Lower leg skin (tissue), 4 donors: ENCODE results near the gene ARMH3. TPM values are rescaled to one million over a fixed set of nuclear protein-coding genes. Genes with fewer than 3 reads are reported as not detected.
A peak's percentile ranks its signal among the peaks of the same experiment; 100 is the strongest.

ENCODE experiments used
- DNase-seq, 2 donors: peaks; one replicate each; pipeline ENCODE4 v3.0.0-alpha.2; 2019; ENCODE audit warnings: low spot score in 2 of 2
- H3K4me3 ChIP-seq: fragments of 200-600 bp; sonication (generic); 2 replicates; pipeline ENCODE4 v1.5.1; 2017; ENCODE audit warnings: mild to moderate bottlenecking, low read depth; ENCODE audit not compliant: poor library complexity, severe bottlenecking
- CTCF ChIP-seq, 3 donors: fragments of 450-650 bp; IDR thresholded peaks; one replicate each; pipeline ENCODE4 v1.5.1; 2016; ENCODE audit warnings: antibody characterized with exemption in 3 of 3, mild to moderate bottlenecking in 3 of 3, moderate library complexity in 2 of 3
- POLR2A ChIP-seq, 2 donors: fragments of 450-650 bp; IDR thresholded peaks; one replicate each; pipeline ENCODE4 v1.6.1; 2016 to 2017; ENCODE audit warnings: antibody characterized with exemption in 2 of 2, mild to moderate bottlenecking in 1 of 2, moderate library complexity in 1 of 2
- WGBS, 2 donors: methylation state at CpG; one replicate each; pipeline ENCODE4 v1.1.5; 2018; 5-methylcytosine and 5-hydroxymethylcytosine counted together
- intact Hi-C: fragments of 100-400 bp; cut with DNase I; formaldehyde crosslinking; loops from one replicate; pipeline ENCODE4 v1.15.0; 2023; ENCODE audit warnings: low total_unique reads
- total RNA-seq, 4 donors: library from RNA; depleted of rRNA; stranded (reverse); fragments of >200 nt; gene quantifications; one replicate each; pipeline ENCODE4 v1.1.0, GENCODE V29; 2016

Gene ARMH3
- total RNA-seq, 4 donors from 2014 or later, result 15.2 to 57.4 (median 16.9) TPM

GRCh38 chr10:101859530-101859929, 196.4 kb downstream of the ARMH3 start:
- TF ChIP-seq CTCF (IDR thresholded peaks at IDR 0.05), result no peak
- TF ChIP-seq POLR2A (IDR thresholded peaks at IDR 0.05), result no peak
- H3K4me3 ChIP-seq, result no peak overlapping the region
- WGBS, 2 donors, result 96 to 99% methylated on average over 2 of the region's 2 CpGs
- intact Hi-C loops, result no loop called here
- DNase-seq, result no peak

GRCh38 chr10:101858723-101859500, 197.1 kb downstream of the ARMH3 start:
- TF ChIP-seq CTCF (IDR thresholded peaks at IDR 0.05) (no peak), POLR2A (IDR thresholded peaks at IDR 0.05) (no peak)

GRCh38 chr10:101857802-101858476, 198.0 kb downstream of the ARMH3 start:
- no peak for TF ChIP-seq CTCF (IDR thresholded peaks at IDR 0.05)
- no peak for TF ChIP-seq POLR2A (IDR thresholded peaks at IDR 0.05)
- 95 to 100% methylated on average over 1 of the region's 1 CpG for WGBS, 2 donors
- no peak for DNase-seq

More at GRCh38 chr10:101858723-101859500, 197.1 kb downstream of the ARMH3 start:
- 93 to 95% methylated on average over 3 of the region's 3 CpGs for WGBS, 2 donors
- intact Hi-C loops, result no loop called here
- no peak for DNase-seq
- no peak overlapping the region for H3K4me3 ChIP-seq

GRCh38 chr10:101856626-101857025, 199.3 kb downstream of the ARMH3 start:
- no peak for TF ChIP-seq CTCF (IDR thresholded peaks at IDR 0.05)
- no peak for TF ChIP-seq POLR2A (IDR thresholded peaks at IDR 0.05)
- intact Hi-C loops, result no loop called here
- peak in 1 of 2 donors; percentile 10 for DNase-seq
- H3K4me3 ChIP-seq, result no peak overlapping the region

More at GRCh38 chr10:101857802-101858476, 198.0 kb downstream of the ARMH3 start:
- no peak overlapping the region for H3K4me3 ChIP-seq
- intact Hi-C loops, result no loop called here

- 78 to 79% methylated on average over 4 of the region's 4 CpGs for WGBS, 2 donors
- intact Hi-C loops, result no loop called here
- TF ChIP-seq CTCF (IDR thresholded peaks at IDR 0.05) (no peak), POLR2A (IDR thresholded peaks at IDR 0.05) (no peak)
- no peak overlapping the region for H3K4me3 ChIP-seq
- no peak for DNase-seq
Observed at GRCh38 chr10:101851411-101852116, 204.4 kb downstream of the ARMH3 start.
